ENCODE data around the gene RNF150. TPM values are rescaled to one million over a fixed set of nuclear protein-coding genes. Genes with fewer than 3 reads are reported as not detected.

Gene RNF150
- total and polyA plus RNA-seq, 2 of the 4 experiments (the other 2 are of a cell fraction), result 6.2 to 18.1 TPM

GRCh38 chr4:140925417-140925816 lies 207.9 kb downstream of the RNF150 start:
- Histone ChIP-seq H2AK9ac (replicated peaks; ENCODE audit: low read depth, low read length, poor library complexity) (no peak overlapping the region), H3K4ac (ENCODE audit: low read depth, low read length) (no peak overlapping the region), H2AK5ac (ENCODE audit: low read depth, low read length) (no peak overlapping the region), H3K4me1 (ENCODE audit: control insufficient read depth, insufficient read depth, low read length) (no peaks in the 10 kb centered on the region), H2BK5ac (ENCODE audit: low read depth, low read length, poor library complexity, severe bottlenecking) (no peak overlapping the region), H3K4me2 (ENCODE audit: low read depth, low read length) (no peak overlapping the region), H3K56ac (ENCODE audit: extremely low read depth, insufficient read depth, low read length) (no peak overlapping the region), H4K8ac (ENCODE audit: low read depth in 2 of 2, low read length in 2 of 2) (no peak overlapping the region), H3K27me3 (ENCODE audit: control insufficient read depth, insufficient read depth, low read length) (no peaks in the 10 kb centered on the region), H3K14ac (replicated peaks; ENCODE audit: low read depth, low read length) (no peak overlapping the region), H4K20me1 (ENCODE audit: insufficient read depth, low read length) (no peaks in the 10 kb centered on the region), H2AFZ (replicated peaks; ENCODE audit: low read length, poor library complexity) (no peak overlapping the region), H2BK15ac (ENCODE audit: low read depth, low read length) (no peak overlapping the region), H3K36me3 (ENCODE audit: control insufficient read depth, insufficient read depth, low read length) (no peaks in the 10 kb centered on the region), H2BK120ac (ENCODE audit: low read depth, low read length) (no peak overlapping the region), H4K5ac (ENCODE audit: low read depth, low read length) (no peak overlapping the region), H3K79me1 (ENCODE audit: low read depth in 1 of 2, low read length in 2 of 2) (no peaks in the 10 kb centered on the region), H3K18ac (ENCODE audit: low read depth, low read length) (no peak overlapping the region), H3K9me1 (ENCODE audit: insufficient read depth, low read length) (no peaks in the 10 kb centered on the region), H3K9me3 (ENCODE audit: control insufficient read depth, insufficient read depth, low read length) (no peaks in the 10 kb centered on the region), H3K9ac (ENCODE audit: low read depth, low read length) (no peak overlapping the region), H3K27ac (ENCODE audit: insufficient read depth, low read length) (no peak overlapping the region), H4K91ac (ENCODE audit: insufficient read depth, low read depth, low read length) (no peak overlapping the region), H3K4me3 (ENCODE audit: insufficient read depth, low read depth, low read length) (no peak overlapping the region), H2BK20ac (ENCODE audit: low read depth, low read length) (no peak overlapping the region), H3K23ac (ENCODE audit: low read depth, low read length) (no peak overlapping the region)
- 0 out of 2 replicates have a peak, but pooled peaks have one; percentile 18 for TF ChIP-seq CEBPB (IDR thresholded peaks at IDR 0.05; ENCODE audit: low read depth, low read length)
- no peak for TF ChIP-seq CHD1 (IDR thresholded peaks at IDR 0.05; ENCODE audit: low read depth, low read length)
- TF ChIP-seq NFE2L2 (IDR thresholded peaks at IDR 0.05; ENCODE audit: low read depth, low read length), result no peak
- in situ Hi-C loops (cut with MboI; ENCODE audit: low sequenced_read_pairs), result no loop called here
- ATAC-seq (ENCODE audit: low read depth), result no peak
- intact Hi-C loops (cut with micrococcal nuclease), result no loop called here
- no TSS peak for BruUV-seq (replicated peaks)
- no peak for DNase-seq
- 84% methylated on average over 6 of the region's 6 CpGs; no CpG with 5 or more reads in 1 of the 2 experiments for WGBS, 2 experiments (ENCODE audit: extremely low coverage in 2 of 2, insufficient read length in 1 of 2)
- ChIA-PET POLR2A (ENCODE audit: unreplicated experiment) (no interaction called here), CTCF (no interaction called here)
- dilution Hi-C loops (cut with HindIII; ENCODE audit: low sequenced_read_pairs, unreplicated experiment), result no loop called here
